ENCODE measurements around the gene ADPRH. TPM values are rescaled to one million over a fixed set of nuclear protein-coding genes. Genes with fewer than 3 reads are reported as not detected.

The ADPRH gene
- total and polyA plus RNA-seq, 10 of the 15 experiments (the other 5 are each of a cell fraction or from before 2014, with no cell fraction given) = 2.3 to 32.6 (median 19.0) TPM

- TF ChIP-seq POU2F2 (IDR thresholded peaks at IDR 0.05; ENCODE audit: borderline replicate concordance, low read depth, low read length) = no peak
- TF ChIP-seq CBX5 (IDR thresholded peaks at IDR 0.05; ENCODE audit: low read depth) = 0 out of 2 replicates have a peak, but pooled peaks have one; percentile 66
- no peak for TF ChIP-seq KDM1A (IDR thresholded peaks at IDR 0.05; ENCODE audit: borderline replicate concordance)
- TF ChIP-seq TCF12 (IDR thresholded peaks at IDR 0.05; ENCODE audit: low read depth, low read length) = no peak
- TF ChIP-seq ETV6 (conservative IDR thresholded peaks at IDR 0.05 in 1 of 2, IDR thresholded peaks at IDR 0.05 in 1 of 2; ENCODE audit: borderline replicate concordance in 1 of 2, low read depth in 1 of 2) = no peak
- TF ChIP-seq CTCF (IDR thresholded peaks at IDR 0.05 in 2 of 3, conservative IDR thresholded peaks at IDR 0.05 in 1 of 3; ENCODE audit: control insufficient read depth in 2 of 3, extremely low read depth in 1 of 3, insufficient read depth in 1 of 3, low read depth in 3 of 3, low read length in 3 of 3) = peak; percentile 88 to 96 (median 91); a peak in 5 of 6 replicates
- TF ChIP-seq CBFB (IDR thresholded peaks at IDR 0.05; ENCODE audit: low read depth) = no peak; the same call in 1 of the 2 replicates
- TF ChIP-seq PAX8 (IDR thresholded peaks at IDR 0.05) = no peak
- TF ChIP-seq ZNF384 (IDR thresholded peaks at IDR 0.05; ENCODE audit: borderline replicate concordance, low read depth, low read length) = no peak
- TF ChIP-seq, protein P1, sequence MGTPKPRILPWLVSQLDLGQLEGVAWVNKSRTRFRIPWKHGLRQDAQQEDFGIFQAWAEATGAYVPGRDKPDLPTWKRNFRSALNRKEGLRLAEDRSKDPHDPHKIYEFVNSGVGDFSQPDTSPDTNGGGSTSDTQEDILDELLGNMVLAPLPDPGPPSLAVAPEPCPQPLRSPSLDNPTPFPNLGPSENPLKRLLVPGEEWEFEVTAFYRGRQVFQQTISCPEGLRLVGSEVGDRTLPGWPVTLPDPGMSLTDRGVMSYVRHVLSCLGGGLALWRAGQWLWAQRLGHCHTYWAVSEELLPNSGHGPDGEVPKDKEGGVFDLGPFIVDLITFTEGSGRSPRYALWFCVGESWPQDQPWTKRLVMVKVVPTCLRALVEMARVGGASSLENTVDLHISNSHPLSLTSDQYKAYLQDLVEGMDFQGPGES (IDR thresholded peaks at IDR 0.05) = no peak
- no peak for TF ChIP-seq TCF7 (IDR thresholded peaks at IDR 0.05; ENCODE audit: borderline replicate concordance)
- TF ChIP-seq NFYB (IDR thresholded peaks at IDR 0.05; ENCODE audit: insufficient read depth, low read depth, low read length) = no peak
- no peak for TF ChIP-seq NFYA (IDR thresholded peaks at IDR 0.05; ENCODE audit: borderline replicate concordance, low read depth, low read length)
- TF ChIP-seq, protein P2, sequence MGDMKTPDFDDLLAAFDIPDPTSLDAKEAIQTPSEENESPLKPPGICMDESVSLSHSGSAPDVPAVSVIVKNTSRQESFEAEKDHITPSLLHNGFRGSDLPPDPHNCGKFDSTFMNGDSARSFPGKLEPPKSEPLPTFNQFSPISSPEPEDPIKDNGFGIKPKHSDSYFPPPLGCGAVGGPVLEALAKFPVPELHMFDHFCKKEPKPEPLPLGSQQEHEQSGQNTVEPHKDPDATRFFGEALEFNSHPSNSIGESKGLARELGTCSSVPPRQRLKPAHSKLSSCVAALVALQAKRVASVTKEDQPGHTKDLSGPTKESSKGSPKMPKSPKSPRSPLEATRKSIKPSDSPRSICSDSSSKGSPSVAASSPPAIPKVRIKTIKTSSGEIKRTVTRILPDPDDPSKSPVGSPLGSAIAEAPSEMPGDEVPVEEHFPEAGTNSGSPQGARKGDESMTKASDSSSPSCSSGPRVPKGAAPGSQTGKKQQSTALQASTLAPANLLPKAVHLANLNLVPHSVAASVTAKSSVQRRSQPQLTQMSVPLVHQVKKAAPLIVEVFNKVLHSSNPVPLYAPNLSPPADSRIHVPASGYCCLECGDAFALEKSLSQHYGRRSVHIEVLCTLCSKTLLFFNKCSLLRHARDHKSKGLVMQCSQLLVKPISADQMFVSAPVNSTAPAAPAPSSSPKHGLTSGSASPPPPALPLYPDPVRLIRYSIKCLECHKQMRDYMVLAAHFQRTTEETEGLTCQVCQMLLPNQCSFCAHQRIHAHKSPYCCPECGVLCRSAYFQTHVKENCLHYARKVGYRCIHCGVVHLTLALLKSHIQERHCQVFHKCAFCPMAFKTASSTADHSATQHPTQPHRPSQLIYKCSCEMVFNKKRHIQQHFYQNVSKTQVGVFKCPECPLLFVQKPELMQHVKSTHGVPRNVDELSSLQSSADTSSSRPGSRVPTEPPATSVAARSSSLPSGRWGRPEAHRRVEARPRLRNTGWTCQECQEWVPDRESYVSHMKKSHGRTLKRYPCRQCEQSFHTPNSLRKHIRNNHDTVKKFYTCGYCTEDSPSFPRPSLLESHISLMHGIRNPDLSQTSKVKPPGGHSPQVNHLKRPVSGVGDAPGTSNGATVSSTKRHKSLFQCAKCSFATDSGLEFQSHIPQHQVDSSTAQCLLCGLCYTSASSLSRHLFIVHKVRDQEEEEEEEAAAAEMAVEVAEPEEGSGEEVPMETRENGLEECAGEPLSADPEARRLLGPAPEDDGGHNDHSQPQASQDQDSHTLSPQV (IDR thresholded peaks at IDR 0.05) = 0 out of 2 replicates have a peak, but pooled peaks have one; percentile 70
- TF ChIP-seq SREBF2 (IDR thresholded peaks at IDR 0.05; ENCODE audit: low read length) = no peak
- TF ChIP-seq CBX3 (IDR thresholded peaks at IDR 0.05; ENCODE audit: borderline replicate concordance, low read depth) = no peak
- TF ChIP-seq MAX (IDR thresholded peaks at IDR 0.05; ENCODE audit: low read depth, low read length) = peak; percentile 82
- TF ChIP-seq PRDM15 (CRISPR knock-in tag; IDR thresholded peaks at IDR 0.05) = no peak
- TF ChIP-seq HDAC6 (IDR thresholded peaks at IDR 0.05; ENCODE audit: unreplicated experiment) = no peak
These were observed 21.4 kb downstream of the ADPRH start (continued) for GRCh38 chr3:119600732-119601131.
